HG02678 (cell line): ENCODE data around the gene PLXNC1.

Source experiments
- ATAC-seq: cut with Tn5 transposase; IDR thresholded peaks from one replicate; pipeline ENCODE4 v1.9.1; 2021; ENCODE audit warnings: mild to moderate bottlenecking, moderate library complexity; ENCODE audit not compliant: unreplicated experiment

Gene PLXNC1

DNA sequence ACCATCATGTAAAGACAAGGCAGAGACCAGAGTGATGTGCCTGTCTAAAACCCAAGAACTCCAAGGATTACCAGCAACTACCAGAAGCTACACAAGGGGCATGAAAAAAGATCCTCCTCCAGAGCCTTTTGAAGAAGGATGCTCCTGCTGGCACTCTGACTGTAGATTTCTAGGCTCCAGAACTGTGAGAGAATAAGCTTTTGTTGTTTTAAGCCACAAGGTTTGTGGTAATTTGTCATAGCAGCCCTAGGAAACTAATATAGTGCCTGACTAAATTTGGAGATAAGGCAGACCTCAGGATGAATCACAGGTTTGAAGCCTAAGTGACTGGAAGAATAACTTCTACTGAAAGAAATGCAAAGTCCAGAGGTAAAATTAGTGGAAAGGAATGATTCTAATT is 178.3 kb downstream of the PLXNC1 start:
- no peak for ATAC-seq

DNA sequence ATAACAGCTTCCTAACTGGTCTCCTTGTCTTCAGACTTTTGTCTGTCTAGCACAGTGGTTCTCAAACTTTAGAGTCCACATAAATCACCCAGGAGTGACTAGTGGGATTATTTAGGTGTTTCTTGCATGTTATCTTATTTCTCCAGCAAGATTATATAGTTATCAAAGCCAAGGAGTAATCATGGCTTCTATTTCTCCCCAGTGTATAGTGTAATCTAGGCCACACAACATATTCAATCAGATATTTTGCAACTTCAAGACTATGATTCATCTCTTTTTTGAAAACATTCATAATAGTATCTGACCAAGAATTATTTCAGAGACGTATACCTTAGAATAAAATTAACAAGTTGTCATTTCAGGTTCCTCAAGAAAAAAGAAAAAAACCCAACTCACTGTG is 179.4 kb downstream of the PLXNC1 start:
- ATAC-seq, result no peak

DNA sequence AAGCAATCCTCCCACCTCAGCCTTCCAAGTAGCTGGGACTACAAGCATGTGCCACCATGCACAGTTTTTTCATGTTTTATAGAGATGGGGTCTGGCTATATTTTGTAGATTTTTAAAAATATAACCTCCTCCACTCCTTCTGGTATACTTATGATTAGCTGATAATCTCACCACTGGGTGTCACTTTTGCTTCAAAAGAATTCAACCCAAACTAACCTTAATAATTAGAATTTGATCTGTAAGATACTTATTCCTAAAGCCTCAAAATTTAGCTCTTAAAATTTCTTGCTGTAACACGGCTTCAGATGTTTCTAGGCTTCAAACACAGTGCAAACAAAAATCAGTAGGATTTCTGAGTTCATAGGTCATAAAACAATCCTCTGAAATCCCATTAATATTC is 181.0 kb downstream of the PLXNC1 start:
- no peak for ATAC-seq

DNA sequence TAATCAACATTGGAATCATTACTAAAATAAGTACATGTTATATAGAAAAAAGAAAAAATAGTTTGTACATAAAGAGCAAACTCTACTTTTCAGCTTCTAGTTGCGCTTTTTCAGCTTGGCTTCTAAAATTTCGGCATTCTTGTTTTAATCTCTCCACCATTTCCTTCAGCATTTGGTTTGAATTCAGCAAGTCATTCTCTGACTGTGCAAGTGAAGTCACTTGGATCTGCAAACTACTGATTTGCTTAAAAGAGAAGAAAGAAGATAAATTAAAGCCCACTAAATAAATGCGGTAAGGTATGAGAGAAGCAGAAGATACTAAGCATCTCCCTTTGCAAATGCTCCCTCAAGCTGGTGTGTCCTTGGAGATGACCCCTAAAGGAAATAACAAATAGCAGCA is 185.0 kb downstream of the PLXNC1 start:
- no peak for ATAC-seq

DNA sequence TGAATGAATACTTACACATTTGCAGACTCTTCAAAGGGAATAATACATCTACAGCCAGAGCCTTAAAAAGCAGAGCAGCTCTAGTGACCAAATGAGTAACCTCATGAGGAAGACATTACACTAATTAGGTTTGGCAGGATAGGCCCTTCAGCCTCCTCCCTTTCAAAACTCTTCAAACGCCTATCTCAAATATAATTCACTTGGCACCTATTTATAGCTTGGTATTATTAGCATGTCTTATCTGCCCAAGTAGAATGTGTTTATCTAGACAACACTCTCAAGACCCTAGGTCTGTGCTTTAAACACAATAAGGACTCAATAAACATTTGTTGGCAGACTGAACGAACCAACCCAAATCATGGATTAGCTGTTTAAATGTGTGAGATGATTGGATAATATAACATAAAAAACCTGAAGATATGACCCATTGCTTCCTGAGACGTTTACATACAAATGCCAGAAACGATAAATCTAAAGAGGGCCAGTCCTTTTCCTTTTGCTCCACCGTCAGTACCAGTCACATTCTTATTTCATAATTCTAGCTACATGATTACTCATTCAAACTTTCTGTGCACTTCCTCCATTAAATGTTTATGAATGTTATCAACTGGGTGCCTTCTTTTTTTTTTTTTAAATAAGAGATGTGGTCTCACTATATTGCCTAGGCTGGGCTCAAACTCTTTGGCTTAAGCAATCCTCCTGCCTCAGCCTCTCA is 188.0 kb downstream of the PLXNC1 start:
- no peak for ATAC-seq

DNA sequence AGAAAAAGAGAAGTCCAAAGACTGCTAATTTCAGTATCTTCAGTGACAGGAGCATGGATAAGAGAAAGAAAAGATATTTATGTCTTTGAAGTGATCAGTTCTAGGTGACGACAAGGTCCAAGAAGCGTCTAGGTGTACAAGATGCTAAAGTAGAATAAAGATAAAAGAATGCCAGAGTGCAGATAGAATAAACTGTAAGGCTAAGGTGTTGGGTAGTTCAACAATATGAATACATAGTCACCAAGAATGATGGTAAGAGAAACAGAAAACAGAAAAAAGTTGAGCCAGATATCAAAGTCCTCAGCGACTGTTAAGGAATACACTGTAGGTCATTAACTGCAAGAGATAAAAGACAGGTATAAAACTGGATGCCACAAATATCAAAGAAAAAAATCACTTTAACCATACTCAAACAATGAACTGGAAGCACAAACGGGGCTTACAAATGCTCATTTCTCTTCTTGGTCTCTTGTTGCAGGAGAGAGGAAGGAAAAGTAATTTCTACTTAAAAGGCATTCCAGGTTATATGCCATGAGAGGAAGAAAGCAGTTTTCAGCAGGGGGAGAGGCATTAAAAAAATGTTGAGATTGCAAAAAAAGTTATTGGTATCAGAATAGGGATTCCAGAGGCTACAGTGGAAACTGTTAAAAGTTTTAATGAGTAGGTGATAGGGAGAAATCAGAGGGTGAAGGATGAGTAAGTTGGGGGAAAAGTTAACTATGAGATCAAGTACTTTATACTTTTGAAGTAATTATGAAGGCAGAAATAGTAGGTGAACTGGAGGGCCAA is 189.8 kb downstream of the PLXNC1 start:
- no peak for ATAC-seq

- no peak for ATAC-seq
These were observed 192.2 kb downstream of the PLXNC1 start for GRCh38 chr12:94340573-94340972.

DNA sequence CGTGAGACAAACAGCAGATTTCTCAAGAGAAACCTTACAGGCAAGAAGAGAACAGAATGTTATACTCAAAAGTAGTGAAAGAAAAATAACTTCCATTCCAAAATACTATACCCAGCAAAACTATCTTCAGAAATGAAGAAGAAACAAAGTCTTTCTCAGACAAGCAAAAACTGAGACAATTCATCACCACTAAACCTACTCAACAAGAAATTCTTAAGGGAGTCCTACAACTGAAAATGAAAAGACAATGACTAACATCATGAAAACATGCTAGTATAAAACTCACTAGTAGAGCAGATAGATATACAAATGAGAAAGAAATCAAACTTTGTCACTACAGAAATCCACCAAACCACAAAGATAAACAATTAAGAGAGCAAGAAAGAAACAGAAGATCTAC is 204.8 kb downstream of the PLXNC1 start:
- ATAC-seq, result no peak
